DOHH2 (cell line): ENCODE results near the gene APOLD1.

Source experiments
- H3F3A ChIP-seq: fragments of 200-600 bp; sonication (generic), shearing (Covaris generic); 2 replicates; pipeline ENCODE4 v1.6.0; 2016; ENCODE audit warnings: antibody characterized with exemption, mild to moderate bottlenecking; ENCODE audit not compliant: control insufficient read depth, insufficient read depth
- H3K27ac ChIP-seq: fragments of 200-600 bp; sonication (generic); 2 replicates; pipeline ENCODE4 v1.5.1; 2014; ENCODE audit warnings: low read depth, mild to moderate bottlenecking, low read length, moderate library complexity
- H3K27me3 ChIP-seq: fragments of 200-600 bp; sonication (generic); 2 replicates; pipeline ENCODE4 v1.6.1; 2014; ENCODE audit warnings: mild to moderate bottlenecking, low read length, mixed read lengths; ENCODE audit not compliant: control insufficient read depth
- H3K36me3 ChIP-seq: fragments of 200-600 bp; sonication (generic); 2 replicates; pipeline ENCODE4 v1.6.1; 2014; ENCODE audit warnings: mild to moderate bottlenecking, low read length, moderate library complexity, mixed read lengths; ENCODE audit not compliant: control insufficient read depth
- H3K4me1 ChIP-seq: fragments of 200-600 bp; sonication (generic); 2 replicates; pipeline ENCODE4 v1.6.1; 2014; ENCODE audit warnings: mild to moderate bottlenecking, low read length, mixed read lengths; ENCODE audit not compliant: control insufficient read depth
- H3K4me2 ChIP-seq: fragments of 200-600 bp; sonication (generic); 2 replicates; pipeline ENCODE4 v1.6.0; 2014; ENCODE audit warnings: mild to moderate bottlenecking, low read length, moderate library complexity
- H3K4me3 ChIP-seq: fragments of 200-600 bp; sonication (generic); 2 replicates; pipeline ENCODE4 v1.5.1; 2014; ENCODE audit warnings: mild to moderate bottlenecking, low read length, mixed read lengths
- H3K79me2 ChIP-seq: fragments of 200-600 bp; sonication (generic); 2 replicates; pipeline ENCODE4 v1.6.1; 2014; ENCODE audit warnings: mild to moderate bottlenecking, low read length, mixed read lengths; ENCODE audit not compliant: control insufficient read depth
- H3K9me2 ChIP-seq: fragments of 200-600 bp; sonication (generic); replicated peaks from 2 replicates; pipeline ENCODE4 v1.6.1; 2014; ENCODE audit warnings: mild to moderate bottlenecking, low read length, mixed read lengths; ENCODE audit not compliant: control insufficient read depth
- H3K9me3 ChIP-seq: fragments of 200-600 bp; sonication (generic); 2 replicates; pipeline ENCODE4 v1.6.1; 2014; ENCODE audit warnings: antibody characterized with exemption, low read length, mixed read lengths; ENCODE audit not compliant: control insufficient read depth, insufficient read depth
- H4K20me1 ChIP-seq: fragments of 200-600 bp; sonication (generic); 2 replicates; pipeline ENCODE4 v1.6.0; 2014; ENCODE audit warnings: low read depth, mild to moderate bottlenecking, antibody characterized with exemption, low read length, moderate library complexity; ENCODE audit not compliant: control insufficient read depth, insufficient read depth
- CTCF ChIP-seq: fragments of 200-600 bp; sonication (generic); IDR thresholded peaks from one replicate; pipeline ENCODE4 v1.5.1; 2014; ENCODE audit warnings: antibody characterized with exemption, mild to moderate bottlenecking, low read depth, low read length; ENCODE audit not compliant: poor library complexity, severe bottlenecking
- EZH2phosphoT487 ChIP-seq: fragments of 200-600 bp; sonication (generic); IDR thresholded peaks from 2 replicates; pipeline ENCODE4 v1.6.1; 2017; ENCODE audit warnings: borderline replicate concordance, mild to moderate bottlenecking, antibody characterized with exemption, low read length, moderate library complexity, mixed read lengths

The APOLD1 gene

GRCh38 chr12:12741660-12742059 lies 43.8 kb upstream of the APOLD1 start:
- no peak overlapping the region for H3K4me3 ChIP-seq
- no peaks in the 10 kb centered on the region for H3K9me3 ChIP-seq
- no peak overlapping the region for H3K4me2 ChIP-seq

GRCh38 chr12:12744546-12745305 lies 40.7 kb upstream of the APOLD1 start:
- peaks cover 15% of the 10 kb centered on the region for H3K79me2 ChIP-seq
- no peak overlapping the region for H3K27ac ChIP-seq
- peaks cover 17% of the 10 kb centered on the region for H3K36me3 ChIP-seq
- H3K4me2 ChIP-seq: no peak overlapping the region
- no peaks in the 10 kb centered on the region for H3K4me1 ChIP-seq
- TF ChIP-seq EZH2phosphoT487: no peak
- no peak for TF ChIP-seq CTCF
- no peaks in the 10 kb centered on the region for H4K20me1 ChIP-seq
- no peaks in the 10 kb centered on the region for H3K9me3 ChIP-seq
- no peaks in the 10 kb centered on the region for H3F3A ChIP-seq
- no peak overlapping the region for H3K4me3 ChIP-seq
- no peaks in the 10 kb centered on the region for H3K27me3 ChIP-seq
- H3K9me2 ChIP-seq: no peaks in the 10 kb centered on the region

More at GRCh38 chr12:12741660-12742059, 43.8 kb upstream of the APOLD1 start:
- Histone ChIP-seq H4K20me1 (peaks cover 5% of the 10 kb centered on the region; the same call in 1 of the 2 replicates), H3K79me2 (peaks cover 37% of the 10 kb centered on the region), H3K36me3 (peaks cover 18% of the 10 kb centered on the region), H3K9me2 (no peaks in the 10 kb centered on the region), H3K4me1 (peaks cover 9% of the 10 kb centered on the region), H3K27me3 (no peaks in the 10 kb centered on the region), H3K27ac (no peak overlapping the region), H3F3A (peaks cover 3% of the 10 kb centered on the region)
- TF ChIP-seq CTCF (no peak), EZH2phosphoT487 (no peak)

DNA sequence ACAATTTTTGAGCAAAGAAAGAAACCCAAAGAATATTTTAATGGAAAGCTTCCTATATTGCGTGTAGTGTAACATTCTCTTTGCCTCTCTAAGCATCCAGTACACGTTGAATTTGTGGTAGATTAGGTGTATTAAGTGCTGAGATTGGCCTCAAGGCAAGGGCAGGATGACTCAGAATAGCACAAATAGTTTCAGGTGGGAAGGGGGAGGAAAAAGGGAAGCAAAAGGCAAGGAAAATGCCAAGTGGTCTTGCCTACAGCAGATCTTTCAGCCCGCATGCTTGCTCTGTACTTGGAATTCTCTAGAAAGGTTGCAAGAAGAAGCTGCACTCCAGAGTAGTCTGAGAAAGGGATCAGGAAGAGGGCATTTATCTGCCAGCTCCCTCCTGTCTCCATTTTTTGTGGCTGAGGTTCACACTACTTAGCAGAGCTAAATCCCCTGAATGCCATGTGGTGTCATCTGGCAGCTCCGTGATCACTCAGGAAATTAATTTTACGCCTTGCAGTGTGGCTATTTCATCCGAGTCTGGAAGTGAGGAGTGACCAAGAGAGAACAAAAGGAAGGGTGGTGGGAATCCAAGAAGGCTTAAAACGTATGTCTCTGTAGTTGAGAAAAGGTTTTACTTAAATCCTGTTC lies 39.8 kb upstream of the APOLD1 start:
- Histone ChIP-seq H3K9me3 (no peaks in the 10 kb centered on the region), H3K4me2 (no peak overlapping the region), H3K36me3 (peaks cover 17% of the 10 kb centered on the region), H3K27me3 (no peaks in the 10 kb centered on the region), H4K20me1 (no peaks in the 10 kb centered on the region), H3K4me1 (no peaks in the 10 kb centered on the region), H3K9me2 (no peaks in the 10 kb centered on the region), H3K79me2 (peaks cover 10% of the 10 kb centered on the region), H3F3A (no peaks in the 10 kb centered on the region), H3K4me3 (no peak overlapping the region), H3K27ac (no peak overlapping the region)
- TF ChIP-seq EZH2phosphoT487: no peak
- no peak for TF ChIP-seq CTCF
